Endothelial cell of umbilical vein (primary cell): ENCODE data around the gene FUT8. TPM values are rescaled to one million over a fixed set of nuclear protein-coding genes. Genes with fewer than 3 reads are reported as not detected.

Experiments used
- BruUV-seq: library from RNA; stranded (reverse); fragments of 400-500 nt; replicated peaks from 2 replicates; lab custom pipeline; 2021; lab: Mats Ljungman, UMichigan
- CTCF ChIA-PET: fragments of 300-600, 350-600 bp; sonication (Branson Sonifier 250); formaldehyde crosslinking; loops from one replicate; lab custom pipeline; 2021; ENCODE audit warnings: antibody characterized with exemption, inconsistent platforms; lab: Charles Lee
- POLR2A ChIA-PET: fragments of 300-600, 350-600 bp; sonication (Branson Sonifier 250); formaldehyde crosslinking; loops from one replicate; lab custom pipeline; 2021; ENCODE audit warnings: antibody characterized with exemption, inconsistent platforms; lab: Charles Lee
- DNase-seq: peaks from one replicate; pipeline ENCODE4 v3.0.0-alpha.2; 2011; ENCODE audit warnings: low read depth, low spot score
- FAIRE-seq: peaks from 2 replicates; lab custom pipeline; 2011; peaks lifted over from hg19 to GRCh38; lab: Jason Lieb, UNC
- H2AFZ ChIP-seq: 2 replicates; pipeline ENCODE4 v1.6.0; 2012; ENCODE audit warnings: low read depth, low read length, control low read depth, inconsistent platforms
- H3K27ac ChIP-seq: 2 replicates; pipeline ENCODE4 v1.5.1; 2011; ENCODE audit warnings: low read depth, mild to moderate bottlenecking, control low read depth, low read length, moderate library complexity; ENCODE audit not compliant: insufficient read depth
- H3K27me3 ChIP-seq, 2 experiments: 2 replicates each; pipeline versions ENCODE4 v1.6.0 to v1.6.1; 2011; ENCODE audit warnings: low read length in 2 of 2, mixed read lengths in 1 of 2; ENCODE audit not compliant: control insufficient read depth in 2 of 2, insufficient read depth in 2 of 2
- H3K36me3 ChIP-seq, 2 experiments: 2 replicates in 1 of 2; 3 replicates in 1 of 2; pipeline ENCODE4 v1.5.1; 2011; ENCODE audit warnings: low read length in 2 of 2, mild to moderate bottlenecking in 1 of 2, moderate library complexity in 1 of 2; ENCODE audit not compliant: control insufficient read depth in 2 of 2, insufficient read depth in 2 of 2; ENCODE audit errors: extremely low read depth in 1 of 2
- H3K4me1 ChIP-seq: 3 replicates; pipeline ENCODE4 v1.5.1; 2011; ENCODE audit warnings: mild to moderate bottlenecking, low read length; ENCODE audit not compliant: control insufficient read depth, insufficient read depth; ENCODE audit errors: extremely low read depth
- H3K4me2 ChIP-seq: 2 replicates; pipeline ENCODE4 v1.6.1; 2011; ENCODE audit warnings: low read length, control low read depth, mixed read lengths; ENCODE audit not compliant: insufficient read depth
- H3K4me3 ChIP-seq, 3 experiments: fragments of 200-600 bp in 1 of 3; sonication (generic), shearing (Covaris generic) in 1 of 3; replicated peaks in 1 of 3; 2 replicates each; pipeline ENCODE4 v1.5.1; 2011 to 2016; ENCODE audit warnings: control low read depth in 3 of 3, low read length in 3 of 3, mild to moderate bottlenecking in 2 of 3, inconsistent platforms in 1 of 3, low read depth in 1 of 3, moderate library complexity in 1 of 3; ENCODE audit not compliant: insufficient read depth in 1 of 3
- H3K79me2 ChIP-seq: 2 replicates; pipeline ENCODE4 v1.6.0; 2012; ENCODE audit warnings: low read length, inconsistent platforms; ENCODE audit not compliant: control insufficient read depth, insufficient read depth
- H3K9ac ChIP-seq: replicated peaks from 2 replicates; pipeline ENCODE3; 2011; ENCODE audit warnings: low read length, control low read depth; ENCODE audit not compliant: insufficient read depth; ENCODE audit errors: extremely low read depth
- H3K9me1 ChIP-seq: replicated peaks from 3 replicates; pipeline ENCODE4 v1.6.0; 2011; ENCODE audit warnings: mild to moderate bottlenecking, low read length; ENCODE audit not compliant: control insufficient read depth, insufficient read depth; ENCODE audit errors: extremely low read depth
- H3K9me3 ChIP-seq: replicated peaks from 2 replicates; pipeline ENCODE4 v1.5.1; 2012; ENCODE audit warnings: low read length, inconsistent platforms; ENCODE audit not compliant: control insufficient read depth, insufficient read depth
- H4K20me1 ChIP-seq: replicated peaks from 2 replicates; pipeline ENCODE3; 2011; ENCODE audit warnings: mild to moderate bottlenecking, low read length; ENCODE audit not compliant: control insufficient read depth, insufficient read depth; ENCODE audit errors: extremely low read depth
- CTCF ChIP-seq, 2 donors: IDR thresholded peaks; 1 replicate in 1 of 2; 2 replicates in 1 of 2; pipeline ENCODE4 v1.5.1; 2011; ENCODE audit warnings: low read length in 2 of 2, mild to moderate bottlenecking in 2 of 2, moderate library complexity in 2 of 2, control low read depth in 1 of 2, inconsistent platforms in 1 of 2, low read depth in 1 of 2; ENCODE audit not compliant: insufficient read depth in 1 of 2; ENCODE audit errors: extremely low read depth in 1 of 2
- EZH2 ChIP-seq: IDR thresholded peaks from 2 replicates; pipeline ENCODE4 v1.6.1; 2012; ENCODE audit warnings: borderline replicate concordance, low read depth, mild to moderate bottlenecking, moderate library complexity, low read length, inconsistent platforms; ENCODE audit not compliant: severe bottlenecking
- FOS ChIP-seq: IDR thresholded peaks from 2 replicates; pipeline ENCODE4 v1.6.1; 2011; ENCODE audit warnings: mild to moderate bottlenecking, low read length, moderate library complexity, borderline replicate concordance; ENCODE audit not compliant: insufficient read depth
- GATA2 ChIP-seq: IDR thresholded peaks from 2 replicates; pipeline ENCODE4 v1.7.0; 2011; ENCODE audit warnings: low read depth, mild to moderate bottlenecking, moderate library complexity, mixed read lengths, low read length; ENCODE audit not compliant: insufficient read length, insufficient read depth
- JUN ChIP-seq: IDR thresholded peaks from 2 replicates; pipeline ENCODE4 v1.6.1; 2011; ENCODE audit warnings: borderline replicate concordance, low read depth; ENCODE audit not compliant: insufficient read length, insufficient read depth
- MAX ChIP-seq: IDR thresholded peaks from 2 replicates; pipeline ENCODE4 v1.6.1; 2011; ENCODE audit not compliant: insufficient read depth, insufficient read length
- MYC ChIP-seq: IDR thresholded peaks from one replicate; pipeline ENCODE4 v1.6.1; 2011; ENCODE audit warnings: mild to moderate bottlenecking, low read depth, low read length
- POLR2A ChIP-seq: IDR thresholded peaks from 2 replicates; pipeline ENCODE4 v1.6.1; 2012; ENCODE audit warnings: low read depth, mild to moderate bottlenecking, control low read depth, low read length
- POLR2AphosphoS5 ChIP-seq: IDR thresholded peaks from 2 replicates; pipeline ENCODE4 v1.6.1; 2012; ENCODE audit warnings: low read depth, mild to moderate bottlenecking, control low read depth, low read length, moderate library complexity; ENCODE audit not compliant: insufficient read depth
- dilution Hi-C: fragments of 300-500 bp; cut with MboI; formaldehyde crosslinking; loops from one replicate; pipeline ENCODE4 v1.15.0; 2019; ENCODE audit warnings: low sequenced_read_pairs; ENCODE audit not compliant: extremely low pct_ligation_motif_present
- intact Hi-C: fragments of 100-400 bp; cut with micrococcal nuclease; formaldehyde crosslinking; loops from one replicate; pipeline ENCODE4 v1.10.0; 2022
- polyA plus RNA-seq, 4 experiments: library from polyadenylated mRNA; depleted of rRNA in 3 of 4; stranded (reverse) in 3 of 4; unstranded in 1 of 4; fragments of >200 nt; gene quantifications; 2 replicates each; pipeline versions ENCODE4 v1.2.1 to v1.2.3, GENCODE V29; 2011 to 2012; ENCODE audit warnings: missing spikeins in 1 of 4
- total RNA-seq: library from RNA; stranded (reverse); gene quantifications from 2 replicates; pipeline ENCODE4 v1.2.3, GENCODE V29; 2021

The FUT8 gene
- total and polyA plus RNA-seq, 2 donors (not counting 3 experiments of a cell fraction or from before 2014, with no cell fraction given): 16.7 to 38.8 TPM

GRCh38 chr14:65789363-65789762 lies 376.8 kb downstream of the FUT8 start:
- CTCF ChIA-PET: no interaction called here
- Histone ChIP-seq H3K4me2 (no peak overlapping the region), H3K27ac (no peak overlapping the region), H3K36me3 (no peaks in the 10 kb centered on the region), H4K20me1 (no peaks in the 10 kb centered on the region), H3K9me3 (no peaks in the 10 kb centered on the region), H2AFZ (no peak overlapping the region), H3K4me1 (no peaks in the 10 kb centered on the region), H3K9ac (no peak overlapping the region), H3K9me1 (no peaks in the 10 kb centered on the region), H3K4me3 (no peak overlapping the region), H3K27me3 (no peaks in the 10 kb centered on the region), H3K79me2 (no peaks in the 10 kb centered on the region)
- FAIRE-seq (no peak), DNase-seq (no peak)
- POLR2A ChIA-PET: no interaction called here
- intact Hi-C loops (no loop called here), dilution Hi-C loops (no loop called here)
- TF ChIP-seq EZH2 (no peak), MAX (no peak), JUN (no peak), POLR2AphosphoS5 (no peak), CTCF (IDR thresholded peaks at IDR 0.05; ENCODE audit: extremely low read depth in 1 of 2, insufficient read depth in 1 of 2, low read depth in 1 of 2, low read length in 2 of 2) (no peak), MYC (no peak), FOS (no peak), POLR2A (no peak), GATA2 (no peak)
- no TSS peak for BruUV-seq
